NCI-H748 treated with DMSO at 0.1 percent for 48 hours (cell line): ENCODE measurements around the gene WDR89.
"Not testable (repeated sequence)": the region's sequence is repeated elsewhere in the genome, so short reads cannot be mapped to it uniquely, and the experiment has no call there.

Experiments used
- DNase-seq: peaks from one replicate; lab custom pipeline; 2025; lab: John Stamatoyannopoulos, UW

WDR89 gene

GRCh38 chr14:63594455-63595372, 47.0 kb downstream of the WDR89 start:
- DNase-seq, result no peak

GRCh38 chr14:63583046-63583445, 58.6 kb downstream of the WDR89 start:
- not testable (repeated sequence) for DNase-seq

GRCh38 chr14:63581491-63581890, 60.2 kb downstream of the WDR89 start:
- no peak for DNase-seq

- DNase-seq, result no peak
Observed at GRCh38 chr14:63578300-63578699, 63.4 kb downstream of the WDR89 start.

GRCh38 chr14:63573581-63573980, 68.1 kb downstream of the WDR89 start:
- DNase-seq, result no peak

- no peak for DNase-seq
Observed at GRCh38 chr14:63565448-63565847, 76.2 kb downstream of the WDR89 start.

GRCh38 chr14:63564318-63564717, 77.4 kb downstream of the WDR89 start:
- no peak for DNase-seq

GRCh38 chr14:63563370-63564026, 78.2 kb downstream of the WDR89 start:
- DNase-seq, result no peak

- DNase-seq, result no peak
Observed at GRCh38 chr14:63562405-63562804, 79.3 kb downstream of the WDR89 start.

GRCh38 chr14:63555572-63555971, 86.1 kb downstream of the WDR89 start:
- no peak for DNase-seq

- no peak for DNase-seq
Observed at GRCh38 chr14:63551332-63551731, 90.3 kb downstream of the WDR89 start.

- DNase-seq, result no peak
Observed at GRCh38 chr14:63547798-63548335, 93.8 kb downstream of the WDR89 start.
